ENCODE results near the gene GCLM. TPM values are rescaled to one million over a fixed set of nuclear protein-coding genes. Genes with fewer than 3 reads are reported as not detected.

The GCLM gene
- total RNA-seq, 1 experiment from 2014 or later: 26.3 TPM

GRCh38 chr1:93899543-93900207 lies 9.6 kb downstream of the GCLM start:
- DNase-seq: no peak
- Histone ChIP-seq H3K9me2 (replicated peaks; ENCODE audit: low read length) (no peaks in the 10 kb centered on the region), H3K9ac (ENCODE audit: low read length) (no peak overlapping the region), H3K4me2 (ENCODE audit: low read length) (no peak overlapping the region), H3K27me3 (ENCODE audit: low read length) (no peaks in the 10 kb centered on the region), H3K36me3 (ENCODE audit: low read depth, low read length) (peaks cover 60% of the 10 kb centered on the region), H4K20me1 (ENCODE audit: low read length) (peaks cover 15% of the 10 kb centered on the region), H3K79me2 (ENCODE audit: low read length) (peaks cover 39% of the 10 kb centered on the region), H2AFZ (ENCODE audit: low read length) (no peak overlapping the region), H3F3A (ENCODE audit: low read length, unreplicated experiment) (no peaks in the 10 kb centered on the region), H3K27ac (ENCODE audit: low read length) (no peak overlapping the region), H3K4me1 (ENCODE audit: insufficient read depth, low read length) (peaks cover 5% of the 10 kb centered on the region), H3K9me3 (ENCODE audit: low read length) (no peaks in the 10 kb centered on the region), H3K4me3 (ENCODE audit: low read length) (no peak overlapping the region)
- ATAC-seq: no peak
- CTCF ChIA-PET: no interaction called here
- no TSS peak for BruUV-seq (replicated peaks)
- POLR2A ChIA-PET (ENCODE audit: unreplicated experiment): no interaction called here
- intact Hi-C loops (cut with micrococcal nuclease): no loop called here
- TF ChIP-seq, protein P1, sequence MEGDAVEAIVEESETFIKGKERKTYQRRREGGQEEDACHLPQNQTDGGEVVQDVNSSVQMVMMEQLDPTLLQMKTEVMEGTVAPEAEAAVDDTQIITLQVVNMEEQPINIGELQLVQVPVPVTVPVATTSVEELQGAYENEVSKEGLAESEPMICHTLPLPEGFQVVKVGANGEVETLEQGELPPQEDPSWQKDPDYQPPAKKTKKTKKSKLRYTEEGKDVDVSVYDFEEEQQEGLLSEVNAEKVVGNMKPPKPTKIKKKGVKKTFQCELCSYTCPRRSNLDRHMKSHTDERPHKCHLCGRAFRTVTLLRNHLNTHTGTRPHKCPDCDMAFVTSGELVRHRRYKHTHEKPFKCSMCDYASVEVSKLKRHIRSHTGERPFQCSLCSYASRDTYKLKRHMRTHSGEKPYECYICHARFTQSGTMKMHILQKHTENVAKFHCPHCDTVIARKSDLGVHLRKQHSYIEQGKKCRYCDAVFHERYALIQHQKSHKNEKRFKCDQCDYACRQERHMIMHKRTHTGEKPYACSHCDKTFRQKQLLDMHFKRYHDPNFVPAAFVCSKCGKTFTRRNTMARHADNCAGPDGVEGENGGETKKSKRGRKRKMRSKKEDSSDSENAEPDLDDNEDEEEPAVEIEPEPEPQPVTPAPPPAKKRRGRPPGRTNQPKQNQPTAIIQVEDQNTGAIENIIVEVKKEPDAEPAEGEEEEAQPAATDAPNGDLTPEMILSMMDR (conservative IDR thresholded peaks at IDR 0.05; ENCODE audit: low read depth, low read length): no peak
- TF ChIP-seq EZH2 (IDR thresholded peaks at IDR 0.05; ENCODE audit: low read length, unreplicated experiment) (no peak), EZH2phosphoT487 (IDR thresholded peaks at IDR 0.05; ENCODE audit: borderline replicate concordance, low read length) (no peak)

- no peak for ATAC-seq
- peaks cover 32% of the 10 kb centered on the region for H3K36me3 ChIP-seq (ENCODE audit: low read depth, low read length)
- TF ChIP-seq, protein P1 (conservative IDR thresholded peaks at IDR 0.05; ENCODE audit: low read depth, low read length): no peak
- TF ChIP-seq EZH2 (IDR thresholded peaks at IDR 0.05; ENCODE audit: low read length, unreplicated experiment) (no peak), EZH2phosphoT487 (IDR thresholded peaks at IDR 0.05; ENCODE audit: borderline replicate concordance, low read length) (no peak)
These were observed 20.3 kb downstream of the GCLM start for GRCh38 chr1:93888900-93889299.

DNA sequence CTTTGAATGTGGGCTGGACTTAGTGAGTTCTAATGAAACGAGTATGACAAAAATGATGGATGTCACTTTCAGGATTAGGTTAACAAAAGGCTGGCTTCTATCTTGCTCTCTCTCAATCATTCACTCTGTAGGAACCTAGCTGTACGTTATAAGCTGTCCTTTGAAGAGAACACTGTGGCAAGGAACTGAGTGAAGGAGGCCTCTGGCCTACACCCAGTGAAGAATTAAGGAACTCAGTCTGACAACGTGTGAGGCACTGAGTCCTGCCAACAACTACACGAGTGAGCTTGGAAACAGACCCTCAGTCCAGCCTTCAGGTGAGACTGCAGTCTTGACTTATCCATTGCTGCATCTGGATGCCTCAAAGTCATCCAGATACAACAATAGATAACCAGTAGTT lies 27.0 kb downstream of the GCLM start:
- Histone ChIP-seq H3F3A (ENCODE audit: low read length, unreplicated experiment) (no peaks in the 10 kb centered on the region), H3K36me3 (ENCODE audit: low read depth, low read length) (peaks cover 5% of the 10 kb centered on the region), H3K4me2 (ENCODE audit: low read length) (no peak overlapping the region), H3K4me3 (ENCODE audit: low read length) (no peak overlapping the region), H3K27ac (ENCODE audit: low read length) (no peak overlapping the region), H3K9ac (ENCODE audit: low read length) (no peak overlapping the region), H2AFZ (ENCODE audit: low read length) (no peak overlapping the region), H4K20me1 (ENCODE audit: low read length) (peaks cover 9% of the 10 kb centered on the region), H3K9me3 (ENCODE audit: low read length) (no peaks in the 10 kb centered on the region), H3K4me1 (ENCODE audit: insufficient read depth, low read length) (peaks cover 8% of the 10 kb centered on the region), H3K79me2 (ENCODE audit: low read length) (peaks cover 21% of the 10 kb centered on the region), H3K9me2 (replicated peaks; ENCODE audit: low read length) (no peaks in the 10 kb centered on the region), H3K27me3 (ENCODE audit: low read length) (no peaks in the 10 kb centered on the region)
- BruUV-seq (replicated peaks): no TSS peak
- no peak for ATAC-seq
- TF ChIP-seq, protein P1 (conservative IDR thresholded peaks at IDR 0.05; ENCODE audit: low read depth, low read length): no peak
- TF ChIP-seq EZH2 (IDR thresholded peaks at IDR 0.05; ENCODE audit: low read length, unreplicated experiment) (no peak), EZH2phosphoT487 (IDR thresholded peaks at IDR 0.05; ENCODE audit: borderline replicate concordance, low read length) (no peak)
- ChIA-PET POLR2A (ENCODE audit: unreplicated experiment) (interaction anchor here (0.6 kb wide), 1 partner anchor 162 kb away, joined by 3 read pairs; no protein-coding TSS in a partner anchor), CTCF (no interaction called here)
- DNase-seq: no peak
- intact Hi-C loops (cut with micrococcal nuclease): no loop called here

More at GRCh38 chr1:93888900-93889299, 20.3 kb downstream of the GCLM start:
- no peaks in the 10 kb centered on the region for H3F3A ChIP-seq (ENCODE audit: low read length, unreplicated experiment)
- H4K20me1 ChIP-seq (ENCODE audit: low read length): no peaks in the 10 kb centered on the region
- no peak overlapping the region for H3K9ac ChIP-seq (ENCODE audit: low read length)
- no peak overlapping the region for H3K27ac ChIP-seq (ENCODE audit: low read length)
- H3K4me2 ChIP-seq (ENCODE audit: low read length): no peak overlapping the region
- DNase-seq: no peak
- BruUV-seq (replicated peaks): no TSS peak
- no peaks in the 10 kb centered on the region for H3K4me1 ChIP-seq (ENCODE audit: insufficient read depth, low read length)
- POLR2A ChIA-PET (ENCODE audit: unreplicated experiment): no interaction called here
- CTCF ChIA-PET: no interaction called here
- intact Hi-C loops (cut with micrococcal nuclease): no loop called here
- H3K79me2 ChIP-seq (ENCODE audit: low read length): no peaks in the 10 kb centered on the region
- no peaks in the 10 kb centered on the region for H3K9me3 ChIP-seq (ENCODE audit: low read length)
- H3K9me2 ChIP-seq (replicated peaks; ENCODE audit: low read length): no peaks in the 10 kb centered on the region
- no peak overlapping the region for H3K4me3 ChIP-seq (ENCODE audit: low read length)
- no peaks in the 10 kb centered on the region for H3K27me3 ChIP-seq (ENCODE audit: low read length)
- no peak overlapping the region for H2AFZ ChIP-seq (ENCODE audit: low read length)
